GM23338 (cell line): ENCODE measurements around the gene FAM20C. TPM values are rescaled to one million over a fixed set of nuclear protein-coding genes. Genes with fewer than 3 reads are reported as not detected.

Source experiments
- ATAC-seq: fragments of 200-7000 bp; cut with Tn5 transposase; 3 replicates; pipeline ENCODE4 v1.9.1; 2020
- DNase-seq: peaks from one replicate; pipeline ENCODE4 v3.0.0-alpha.2; 2015; ENCODE audit warnings: low spot score
- H2AFZ ChIP-seq: fragments of 200-600 bp; sonication (generic); 2 replicates; pipeline ENCODE4 v1.8.0; 2016; ENCODE audit warnings: antibody characterized with exemption, mild to moderate bottlenecking, moderate library complexity
- H3F3A ChIP-seq: fragments of 200-600 bp; sonication (generic); replicated peaks from 2 replicates; pipeline ENCODE4 v1.8.0; 2017; ENCODE audit warnings: antibody characterized with exemption, mixed run types, low read depth
- H3K27ac ChIP-seq: fragments of 200-600 bp; sonication (generic); 2 replicates; pipeline ENCODE4 v1.6.1; 2016; ENCODE audit warnings: low read depth
- H3K27me3 ChIP-seq: fragments of 200-600 bp; sonication (generic); 2 replicates; pipeline ENCODE4 v1.8.0; 2016; ENCODE audit warnings: mild to moderate bottlenecking, mixed run types, moderate library complexity; ENCODE audit not compliant: insufficient read depth
- H3K36me3 ChIP-seq: fragments of 200-600 bp; sonication (generic); 2 replicates; pipeline ENCODE4 v1.8.0; 2016; ENCODE audit warnings: mild to moderate bottlenecking; ENCODE audit not compliant: insufficient read depth
- H3K4me1 ChIP-seq: fragments of 200-600 bp; sonication (generic); 2 replicates; pipeline ENCODE4 v1.8.0; 2016; ENCODE audit warnings: mild to moderate bottlenecking, moderate library complexity; ENCODE audit not compliant: insufficient read depth
- H3K4me2 ChIP-seq: fragments of 200-600 bp; sonication (generic); 2 replicates; pipeline ENCODE4 v1.7.1; 2017; ENCODE audit warnings: mixed run types
- H3K4me3 ChIP-seq: fragments of 200-600 bp; sonication (generic); 2 replicates; pipeline ENCODE4 v1.6.1; 2016; ENCODE audit warnings: mixed run types
- H3K79me2 ChIP-seq: fragments of 200-600 bp; sonication (generic); replicated peaks from 2 replicates; pipeline ENCODE4 v1.8.0; 2017; ENCODE audit warnings: mild to moderate bottlenecking; ENCODE audit not compliant: insufficient read depth
- H3K9me2 ChIP-seq: fragments of 200-600 bp; sonication (generic); 2 replicates; pipeline ENCODE4 v1.8.0; 2017; ENCODE audit not compliant: insufficient read depth
- H4K20me1 ChIP-seq: fragments of 200-600 bp; sonication (generic); replicated peaks from 2 replicates; pipeline ENCODE4 v1.8.0; 2017; ENCODE audit warnings: mild to moderate bottlenecking; ENCODE audit not compliant: insufficient read depth
- H3K27ac Mint-ChIP-seq: 2 replicates; pipeline ENCODE4 v1.8.0; 2020; ENCODE audit warnings: inconsistent platforms, mild to moderate bottlenecking, moderate library complexity, mixed read lengths
- H3K27me3 Mint-ChIP-seq: 3 replicates; pipeline ENCODE4 v1.8.0; 2022; ENCODE audit warnings: low read depth, mild to moderate bottlenecking, moderate library complexity, mixed read lengths, inconsistent platforms; ENCODE audit not compliant: insufficient read depth, poor library complexity
- H3K36me3 Mint-ChIP-seq: 3 replicates; pipeline ENCODE4 v1.8.0; 2021; ENCODE audit warnings: low read depth, mild to moderate bottlenecking, inconsistent platforms, moderate library complexity, mixed read lengths
- H3K4me1 Mint-ChIP-seq: 3 replicates; pipeline ENCODE4 v1.8.0; 2020; ENCODE audit warnings: mild to moderate bottlenecking, inconsistent platforms, mixed read lengths
- H3K4me3 Mint-ChIP-seq: 3 replicates; pipeline ENCODE4 v1.8.0; 2021; ENCODE audit warnings: moderate library complexity, mild to moderate bottlenecking, inconsistent platforms, mixed read lengths
- H3K9me3 Mint-ChIP-seq: 3 replicates; pipeline ENCODE4 v1.8.0; 2020; ENCODE audit warnings: moderate library complexity, mild to moderate bottlenecking, inconsistent platforms, mixed read lengths
- CREB1 ChIP-seq: fragments of 250-450 bp; sonication (Bioruptor Pico); IDR thresholded peaks from 2 replicates; pipeline ENCODE4 v1.5.0; 2020; ENCODE audit warnings: low read depth, mild to moderate bottlenecking, moderate library complexity
- EZH2 ChIP-seq: fragments of 200-600 bp; sonication (generic); IDR thresholded peaks from one replicate; pipeline ENCODE4 v1.8.0; 2017; ENCODE audit warnings: antibody characterized with exemption, mild to moderate bottlenecking, low read depth; ENCODE audit not compliant: unreplicated experiment
- EZH2phosphoT487 ChIP-seq: fragments of 200-600 bp; sonication (generic); IDR thresholded peaks from one replicate; pipeline ENCODE4 v1.8.1; 2018; ENCODE audit warnings: antibody characterized with exemption; ENCODE audit not compliant: unreplicated experiment
- JUNB ChIP-seq: IDR thresholded peaks from one replicate; pipeline ENCODE4 v1.6.1; 2016; ENCODE audit warnings: antibody characterized with exemption; ENCODE audit not compliant: unreplicated experiment
- NANOG ChIP-seq: IDR thresholded peaks from 2 replicates; pipeline ENCODE4 v1.6.1; 2016; ENCODE audit warnings: antibody characterized with exemption, borderline replicate concordance
- POLR2AphosphoS5 ChIP-seq: IDR thresholded peaks from 2 replicates; pipeline ENCODE4 v1.6.1; 2016; ENCODE audit warnings: antibody characterized with exemption, low read depth
- REST ChIP-seq: IDR thresholded peaks from one replicate; pipeline ENCODE4 v1.6.1; 2018; ENCODE audit warnings: antibody characterized with exemption; ENCODE audit not compliant: unreplicated experiment
- STAT1 ChIP-seq: IDR thresholded peaks from one replicate; pipeline ENCODE4 v1.6.1; 2016; ENCODE audit warnings: antibody characterized with exemption; ENCODE audit not compliant: unreplicated experiment
- ZNF114 ChIP-seq: fragments of 250-450 bp; sonication (Bioruptor Pico); IDR thresholded peaks from 2 replicates; pipeline ENCODE4 v1.5.0; 2020; ENCODE audit warnings: mild to moderate bottlenecking, moderate library complexity
- ZNF331 ChIP-seq: fragments of 250-450 bp; sonication (Bioruptor Pico); IDR thresholded peaks from 2 replicates; pipeline ENCODE4 v1.5.0; 2020; ENCODE audit warnings: low read depth, mild to moderate bottlenecking, moderate library complexity
- ZNF462 ChIP-seq: fragments of 250-450 bp; sonication (Bioruptor Pico); IDR thresholded peaks from 2 replicates; pipeline ENCODE4 v1.5.0; 2020; ENCODE audit warnings: mild to moderate bottlenecking, moderate library complexity
- polyA plus RNA-seq: library from polyadenylated mRNA; unstranded; fragments of >200 nt; fragmentation: Nextera tagmentation; extraction: Ambion mirVana; gene quantifications from 2 replicates; pipeline ENCODE4 v1.2.1, GENCODE V29; 2016
- total RNA-seq: library from RNA; depleted of rRNA; stranded (reverse); fragments of >200 nt; shearing (Covaris generic); gene quantifications from 2 replicates; pipeline ENCODE4 v1.2.3, GENCODE V29; 2014
- TF ChIP-seq, protein P1 (sequence below): IDR thresholded peaks from 2 replicates; pipeline ENCODE4 v1.6.1; 2016; ENCODE audit warnings: antibody characterized with exemption
- TF ChIP-seq, protein P2 (sequence below), 2 experiments: fragments of 200-600 bp in 1 of 2; sonication (generic) in 1 of 2; conservative IDR thresholded peaks; 2 replicates each; pipeline versions ENCODE4 v1.5.1 to v1.6.1; 2016 to 2017; ENCODE audit warnings: antibody characterized with exemption in 2 of 2, low read depth in 2 of 2, mild to moderate bottlenecking in 2 of 2, moderate library complexity in 1 of 2

Gene FAM20C
- total and polyA plus RNA-seq, 2 experiments from 2014 or later: 7.6 to 24.8 TPM

DNA sequence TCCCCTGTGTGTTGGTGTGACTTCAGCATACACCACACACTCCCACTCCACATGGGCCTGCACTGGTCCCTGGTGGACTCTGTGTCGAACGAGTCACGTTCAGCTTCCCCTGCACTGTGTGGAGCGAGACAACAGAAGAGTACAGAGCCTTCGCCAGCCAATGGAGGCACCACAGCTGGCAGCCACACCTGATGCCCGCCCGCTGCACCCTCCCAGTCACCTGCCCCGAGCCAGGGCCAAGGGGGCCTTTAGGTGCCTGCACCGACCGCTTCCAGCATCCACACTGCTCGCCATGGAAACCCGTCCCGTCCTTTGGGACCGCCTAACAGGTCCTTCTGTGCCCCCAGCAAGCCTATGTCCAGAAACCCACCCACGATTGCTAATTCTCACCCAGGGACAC is 106.8 kb downstream of the FAM20C start:
- ATAC-seq (no peak), DNase-seq (no peak)

More for the DNA sequence above, 106.8 kb downstream of the FAM20C start:
- Histone ChIP-seq H4K20me1 (no peaks in the 10 kb centered on the region), H3K27me3 (no peaks in the 10 kb centered on the region), H3K36me3 (no peaks in the 10 kb centered on the region), H3K4me2 (no peak overlapping the region), H3F3A (0 out of 2 replicates have a peak, but pooled peaks cover 6% of the 10 kb centered on the region), H2AFZ (no peak overlapping the region), H3K79me2 (no peaks in the 10 kb centered on the region), H3K9me2 (no peaks in the 10 kb centered on the region), H3K4me3 (no peak overlapping the region), H3K27ac (no peak overlapping the region), H3K4me1 (no peaks in the 10 kb centered on the region)
- no peaks in the 10 kb centered on the region for H3K4me1 Mint-ChIP-seq
- H3K27ac Mint-ChIP-seq: no peak overlapping the region
- peaks cover 9% of the 10 kb centered on the region for H3K27me3 Mint-ChIP-seq
- TF ChIP-seq CREB1 (CRISPR knock-in tag): no peak
- no peak for TF ChIP-seq ZNF462 (CRISPR knock-in tag)
- TF ChIP-seq STAT1: no peak
- TF ChIP-seq EZH2: no peak
- TF ChIP-seq, protein P1, sequence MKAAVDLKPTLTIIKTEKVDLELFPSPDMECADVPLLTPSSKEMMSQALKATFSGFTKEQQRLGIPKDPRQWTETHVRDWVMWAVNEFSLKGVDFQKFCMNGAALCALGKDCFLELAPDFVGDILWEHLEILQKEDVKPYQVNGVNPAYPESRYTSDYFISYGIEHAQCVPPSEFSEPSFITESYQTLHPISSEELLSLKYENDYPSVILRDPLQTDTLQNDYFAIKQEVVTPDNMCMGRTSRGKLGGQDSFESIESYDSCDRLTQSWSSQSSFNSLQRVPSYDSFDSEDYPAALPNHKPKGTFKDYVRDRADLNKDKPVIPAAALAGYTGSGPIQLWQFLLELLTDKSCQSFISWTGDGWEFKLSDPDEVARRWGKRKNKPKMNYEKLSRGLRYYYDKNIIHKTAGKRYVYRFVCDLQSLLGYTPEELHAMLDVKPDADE: no peak
- TF ChIP-seq JUNB: no peak
- TF ChIP-seq ZNF114: no peak
- TF ChIP-seq NANOG: no peak
- TF ChIP-seq POLR2AphosphoS5: no peak
- TF ChIP-seq, protein P2, sequence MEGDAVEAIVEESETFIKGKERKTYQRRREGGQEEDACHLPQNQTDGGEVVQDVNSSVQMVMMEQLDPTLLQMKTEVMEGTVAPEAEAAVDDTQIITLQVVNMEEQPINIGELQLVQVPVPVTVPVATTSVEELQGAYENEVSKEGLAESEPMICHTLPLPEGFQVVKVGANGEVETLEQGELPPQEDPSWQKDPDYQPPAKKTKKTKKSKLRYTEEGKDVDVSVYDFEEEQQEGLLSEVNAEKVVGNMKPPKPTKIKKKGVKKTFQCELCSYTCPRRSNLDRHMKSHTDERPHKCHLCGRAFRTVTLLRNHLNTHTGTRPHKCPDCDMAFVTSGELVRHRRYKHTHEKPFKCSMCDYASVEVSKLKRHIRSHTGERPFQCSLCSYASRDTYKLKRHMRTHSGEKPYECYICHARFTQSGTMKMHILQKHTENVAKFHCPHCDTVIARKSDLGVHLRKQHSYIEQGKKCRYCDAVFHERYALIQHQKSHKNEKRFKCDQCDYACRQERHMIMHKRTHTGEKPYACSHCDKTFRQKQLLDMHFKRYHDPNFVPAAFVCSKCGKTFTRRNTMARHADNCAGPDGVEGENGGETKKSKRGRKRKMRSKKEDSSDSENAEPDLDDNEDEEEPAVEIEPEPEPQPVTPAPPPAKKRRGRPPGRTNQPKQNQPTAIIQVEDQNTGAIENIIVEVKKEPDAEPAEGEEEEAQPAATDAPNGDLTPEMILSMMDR (conservative IDR thresholded peaks at IDR 0.05; ENCODE audit: low read depth in 2 of 2): no peak
- no peak for TF ChIP-seq REST
- no peak for TF ChIP-seq ZNF331 (CRISPR knock-in tag)
- TF ChIP-seq EZH2phosphoT487: no peak
- H3K36me3 Mint-ChIP-seq: peaks cover 6% of the 10 kb centered on the region; the same call in 2 of the 3 replicates
- no peak overlapping the region for H3K4me3 Mint-ChIP-seq
- H3K9me3 Mint-ChIP-seq: peaks cover 21% of the 10 kb centered on the region
